Measurements from ENCODE around the gene KDM6A. TPM values are rescaled to one million over a fixed set of nuclear protein-coding genes. Genes with fewer than 3 reads are reported as not detected.

Gene KDM6A
- total RNA-seq, 1 experiment from 2014 or later: 21.0 TPM

- intact Hi-C loops (cut with micrococcal nuclease): no loop called here
Observed at GRCh38 chrX:44904542-44905115, 31.6 kb downstream of the KDM6A start.

GRCh38 chrX:44906041-44906440, 33.1 kb downstream of the KDM6A start:
- Histone ChIP-seq H3K9me2 (ENCODE audit: insufficient read depth) (no peaks in the 10 kb centered on the region), H3K36me3 (ENCODE audit: control insufficient read depth in 1 of 2, insufficient read depth in 2 of 2, low read length in 2 of 2) (no peaks in the 10 kb centered on the region), H4K20me1 (ENCODE audit: insufficient read depth) (no peaks in the 10 kb centered on the region), H3K79me2 (ENCODE audit: insufficient read depth, low read length) (peaks cover 89% of the 10 kb centered on the region), H2AFZ (ENCODE audit: low read depth, low read length, poor library complexity, severe bottlenecking) (no peak overlapping the region), H3K9me3 (ENCODE audit: control insufficient read depth in 1 of 2, insufficient read depth in 1 of 2, low read depth in 1 of 2, low read length in 2 of 2) (no peaks in the 10 kb centered on the region), H3K4me3 (replicated peaks in 1 of 2; ENCODE audit: low read depth in 1 of 2, low read length in 2 of 2) (no peak overlapping the region), H3K27me3 (ENCODE audit: insufficient read depth, low read length) (no peaks in the 10 kb centered on the region), H3K4me2 (ENCODE audit: low read length) (no peak overlapping the region), H3K27ac (ENCODE audit: low read depth, low read length) (no peak overlapping the region), H3K9ac (ENCODE audit: low read length) (no peak overlapping the region), H3K4me1 (ENCODE audit: control insufficient read depth in 1 of 2, insufficient read depth in 2 of 2, low read length in 2 of 2) (peaks cover 12 to 36% of the 10 kb centered on the region in 2 experiments)
- DNase-seq (ENCODE audit: low read depth, low spot score) (no peak), ATAC-seq (no peak)
- intact Hi-C loops (cut with micrococcal nuclease): no loop called here
- ChIA-PET POLR2A (no interaction called here), RAD21 (ENCODE audit: low non-redundant PET in 1 of 2, low total read pairs in 2 of 2, uncharacterized antibody in 2 of 2, unreplicated experiment in 2 of 2) (no interaction called here), CTCF (no interaction called here)
- BruUV-seq (replicated peaks): no TSS peak
- TF ChIP-seq ZBTB33 (IDR thresholded peaks at IDR 0.05; ENCODE audit: extremely low read depth, insufficient replicate concordance, low read length) (no peak), MAX (IDR thresholded peaks at IDR 0.05) (no peak), TCF7L2 (IDR thresholded peaks at IDR 0.05; ENCODE audit: borderline replicate concordance, extremely low read depth, insufficient read depth, insufficient read length) (no peak), SIN3A (IDR thresholded peaks at IDR 0.05; ENCODE audit: low read depth) (no peak), ZNF274 (IDR thresholded peaks at IDR 0.05; ENCODE audit: low read depth, low read length) (no peak)

More at GRCh38 chrX:44904542-44905115, 31.6 kb downstream of the KDM6A start:
- no peaks in the 10 kb centered on the region for H3K9me3 ChIP-seq (ENCODE audit: control insufficient read depth in 1 of 2, insufficient read depth in 1 of 2, low read depth in 1 of 2, low read length in 2 of 2)
- H3K27ac ChIP-seq (ENCODE audit: low read depth, low read length): no peak overlapping the region
- H3K27me3 ChIP-seq (ENCODE audit: insufficient read depth, low read length): no peaks in the 10 kb centered on the region
- no peaks in the 10 kb centered on the region for H3K9me2 ChIP-seq (ENCODE audit: insufficient read depth)
- H3K4me2 ChIP-seq (ENCODE audit: low read length): no peak overlapping the region
- peaks cover 12 to 43% of the 10 kb centered on the region in 2 experiments for H3K4me1 ChIP-seq (ENCODE audit: control insufficient read depth in 1 of 2, insufficient read depth in 2 of 2, low read length in 2 of 2)
- POLR2A ChIA-PET: no interaction called here
- ATAC-seq (no peak), DNase-seq (ENCODE audit: low read depth, low spot score) (no peak)
- H2AFZ ChIP-seq (ENCODE audit: low read depth, low read length, poor library complexity, severe bottlenecking): no peak overlapping the region
- H3K9ac ChIP-seq (ENCODE audit: low read length): no peak overlapping the region
- RAD21 ChIA-PET (ENCODE audit: low non-redundant PET in 1 of 2, low total read pairs in 2 of 2, uncharacterized antibody in 2 of 2, unreplicated experiment in 2 of 2): no interaction called here
- no peak for TF ChIP-seq CEBPB (IDR thresholded peaks at IDR 0.05; ENCODE audit: low read depth)
- 0 out of 6 replicates have a peak, but pooled peaks of 1 of the 3 experiments have one; percentile 7 for TF ChIP-seq CTCF (IDR thresholded peaks at IDR 0.05 in 2 of 3, conservative IDR thresholded peaks at IDR 0.05 in 1 of 3; ENCODE audit: borderline replicate concordance in 1 of 3, insufficient read depth in 1 of 3, low read depth in 2 of 3, low read length in 2 of 3)
- no TSS peak for BruUV-seq (replicated peaks)
- H3K36me3 ChIP-seq (ENCODE audit: control insufficient read depth in 1 of 2, insufficient read depth in 2 of 2, low read length in 2 of 2): no peaks in the 10 kb centered on the region
- H3K4me3 ChIP-seq (replicated peaks in 1 of 2; ENCODE audit: low read depth in 1 of 2, low read length in 2 of 2): no peak overlapping the region
- no peaks in the 10 kb centered on the region for H4K20me1 ChIP-seq (ENCODE audit: insufficient read depth)
- H3K79me2 ChIP-seq (ENCODE audit: insufficient read depth, low read length): peaks cover 97% of the 10 kb centered on the region
- CTCF ChIA-PET: no interaction called here

Data from HCT116 (cell line).